IMR-90 (cell line): Measurements from ENCODE around the gene ADAM23. TPM values are rescaled to one million over a fixed set of nuclear protein-coding genes. Genes with fewer than 3 reads are reported as not detected.

Experiments
- ATAC-seq: fragments of 200-7000 bp; cut with Tn5 transposase; 2 replicates; pipeline ENCODE4 v1.9.1; 2020; ENCODE audit warnings: low read depth, mild to moderate bottlenecking, moderate library complexity
- BruUV-seq: library from RNA; stranded (reverse); fragments of 400-500 nt; replicated peaks from 2 replicates; lab custom pipeline; 2021; lab: Mats Ljungman, UMichigan
- CTCF ChIA-PET: fragments of 300-600 bp; formaldehyde crosslinking; extraction: SDS; loops from one replicate; lab custom pipeline; 2021; ENCODE audit warnings: antibody characterized with exemption; lab: Yijun Ruan, JAX
- POLR2A ChIA-PET: fragments of 300-600 bp; sonication (Branson Sonifier 250); formaldehyde crosslinking; loops from one replicate; lab custom pipeline; 2022; ENCODE audit warnings: antibody characterized with exemption; ENCODE audit not compliant: unreplicated experiment; lab: Charles Lee
- DNase-seq: peaks from one replicate; pipeline ENCODE4 v3.0.0; 2013
- H2AFZ ChIP-seq: replicated peaks from 2 replicates; pipeline ENCODE3; 2013; ENCODE audit warnings: low read length, mild to moderate bottlenecking; ENCODE audit not compliant: poor library complexity
- H2AK5ac ChIP-seq: 2 replicates; pipeline ENCODE4 v1.6.1; 2013; ENCODE audit warnings: low read depth, low read length, inconsistent platforms
- H2AK9ac ChIP-seq: replicated peaks from 2 replicates; pipeline ENCODE3; 2013; ENCODE audit warnings: mild to moderate bottlenecking, low read depth, low read length, moderate library complexity; ENCODE audit not compliant: poor library complexity
- H2BK120ac ChIP-seq: 2 replicates; pipeline ENCODE4 v1.6.1; 2013; ENCODE audit warnings: low read depth, low read length, inconsistent platforms
- H2BK15ac ChIP-seq: 3 replicates; pipeline ENCODE4 v1.6.1; 2013; ENCODE audit warnings: low read depth, low read length, inconsistent platforms
- H2BK20ac ChIP-seq: 2 replicates; pipeline ENCODE4 v1.6.1; 2013; ENCODE audit warnings: low read depth, mild to moderate bottlenecking, inconsistent platforms, low read length, moderate library complexity
- H2BK5ac ChIP-seq: 2 replicates; pipeline ENCODE4 v1.6.1; 2013; ENCODE audit warnings: mild to moderate bottlenecking, low read depth, low read length, inconsistent platforms; ENCODE audit not compliant: poor library complexity, severe bottlenecking
- H3K14ac ChIP-seq: replicated peaks from 2 replicates; pipeline ENCODE4 v1.6.1; 2013; ENCODE audit warnings: low read depth, low read length, inconsistent platforms
- H3K18ac ChIP-seq: 2 replicates; pipeline ENCODE4 v1.6.1; 2013; ENCODE audit warnings: low read depth, low read length, control low read depth
- H3K23ac ChIP-seq: 2 replicates; pipeline ENCODE4 v1.6.1; 2013; ENCODE audit warnings: low read depth, low read length, inconsistent platforms
- H3K27ac ChIP-seq: 2 replicates; pipeline ENCODE4 v1.5.1; 2013; ENCODE audit warnings: mild to moderate bottlenecking, control low read depth, low read length; ENCODE audit not compliant: insufficient read depth
- H3K27me3 ChIP-seq: 2 replicates; pipeline ENCODE4 v1.6.1; 2013; ENCODE audit warnings: low read length; ENCODE audit not compliant: control insufficient read depth, insufficient read depth
- H3K36me3 ChIP-seq: 2 replicates; pipeline ENCODE4 v1.6.1; 2013; ENCODE audit warnings: low read length, mixed read lengths; ENCODE audit not compliant: control insufficient read depth, insufficient read depth
- H3K4ac ChIP-seq: 2 replicates; pipeline ENCODE4 v1.6.1; 2013; ENCODE audit warnings: low read depth, low read length, inconsistent platforms
- H3K4me1 ChIP-seq: 2 replicates; pipeline ENCODE4 v1.6.1; 2013; ENCODE audit warnings: low read length, mixed read lengths; ENCODE audit not compliant: control insufficient read depth, insufficient read depth
- H3K4me2 ChIP-seq: 2 replicates; pipeline ENCODE4 v1.6.1; 2013; ENCODE audit warnings: low read depth, mild to moderate bottlenecking, control low read depth, low read length, moderate library complexity
- H3K4me3 ChIP-seq: 2 replicates; pipeline ENCODE4 v1.5.1; 2013; ENCODE audit warnings: low read depth, mild to moderate bottlenecking, control low read depth, low read length, moderate library complexity; ENCODE audit not compliant: insufficient read depth
- H3K56ac ChIP-seq: 2 replicates; pipeline ENCODE4 v1.6.1; 2013; ENCODE audit warnings: low read length, inconsistent platforms; ENCODE audit not compliant: insufficient read depth; ENCODE audit errors: extremely low read depth
- H3K79me1 ChIP-seq, 2 experiments: 2 replicates each; pipeline ENCODE4 v1.6.1; 2013; ENCODE audit warnings: low read length in 2 of 2, inconsistent platforms in 1 of 2, low read depth in 1 of 2
- H3K9ac ChIP-seq: 2 replicates; pipeline ENCODE4 v1.6.1; 2013; ENCODE audit warnings: low read depth, low read length, control low read depth
- H3K9me1 ChIP-seq: 2 replicates; pipeline ENCODE4 v1.6.1; 2013; ENCODE audit warnings: low read length, inconsistent platforms; ENCODE audit not compliant: insufficient read depth
- H3K9me3 ChIP-seq: 2 replicates; pipeline ENCODE4 v1.6.1; 2013; ENCODE audit warnings: low read length; ENCODE audit not compliant: control insufficient read depth, insufficient read depth
- H4K20me1 ChIP-seq: 2 replicates; pipeline ENCODE4 v1.6.1; 2013; ENCODE audit warnings: low read length, inconsistent platforms; ENCODE audit not compliant: insufficient read depth
- H4K5ac ChIP-seq: 2 replicates; pipeline ENCODE4 v1.6.1; 2013; ENCODE audit warnings: mild to moderate bottlenecking, low read depth, low read length, control low read depth
- H4K8ac ChIP-seq, 2 experiments: 2 replicates each; pipeline ENCODE4 v1.6.1; 2013; ENCODE audit warnings: low read depth in 2 of 2, low read length in 2 of 2, control low read depth in 1 of 2, inconsistent platforms in 1 of 2
- H4K91ac ChIP-seq: 2 replicates; pipeline ENCODE4 v1.6.1; 2013; ENCODE audit warnings: low read depth, low read length, inconsistent platforms; ENCODE audit not compliant: insufficient read depth
- CEBPB ChIP-seq: IDR thresholded peaks from 2 replicates; pipeline ENCODE4 v1.6.1; 2012; ENCODE audit warnings: low read depth, low read length, improper control_type of control experiment
- CHD1 ChIP-seq: IDR thresholded peaks from 2 replicates; pipeline ENCODE4 v1.6.1; 2012; ENCODE audit warnings: low read depth, low read length, improper control_type of control experiment
- CTCF ChIP-seq: conservative IDR thresholded peaks from 2 replicates; pipeline ENCODE4 v1.5.1; 2012; ENCODE audit warnings: mild to moderate bottlenecking, low read depth, low read length, improper control_type of control experiment
- ELK1 ChIP-seq: fragments of 150-350 bp; IDR thresholded peaks from 2 replicates; pipeline ENCODE4 v1.6.1; 2016; ENCODE audit warnings: low read depth, mild to moderate bottlenecking, low read length, moderate library complexity, borderline replicate concordance
- MAFK ChIP-seq: IDR thresholded peaks from 2 replicates; pipeline ENCODE4 v1.6.1; 2012; ENCODE audit warnings: low read depth, low read length, improper control_type of control experiment
- MAZ ChIP-seq: IDR thresholded peaks from 2 replicates; pipeline ENCODE4 v1.6.1; 2012; ENCODE audit warnings: low read depth, mild to moderate bottlenecking, low read length, improper control_type of control experiment, moderate library complexity, borderline replicate concordance
- MXI1 ChIP-seq: IDR thresholded peaks from 2 replicates; pipeline ENCODE4 v1.6.1; 2012; ENCODE audit warnings: low read depth, mild to moderate bottlenecking, low read length, moderate library complexity, borderline replicate concordance
- NFE2L2 ChIP-seq: fragments of 150-350 bp; IDR thresholded peaks from 2 replicates; pipeline ENCODE4 v1.6.1; 2016; ENCODE audit warnings: low read depth, mild to moderate bottlenecking, low read length
- POLR2A ChIP-seq: IDR thresholded peaks from 2 replicates; pipeline ENCODE4 v1.6.1; 2012; ENCODE audit warnings: mild to moderate bottlenecking, low read depth, low read length
- RFX5 ChIP-seq: IDR thresholded peaks from 2 replicates; pipeline ENCODE4 v1.8.0; 2012; ENCODE audit warnings: low read depth, mild to moderate bottlenecking, low read length, moderate library complexity
- SMC3 ChIP-seq: fragments of 150-350 bp; IDR thresholded peaks from 2 replicates; pipeline ENCODE4 v1.6.1; 2016; ENCODE audit warnings: low read depth, mild to moderate bottlenecking, antibody characterized with exemption, low read length, moderate library complexity
- USF2 ChIP-seq: fragments of 150-350 bp; IDR thresholded peaks from 2 replicates; pipeline ENCODE4 v1.6.1; 2017; ENCODE audit warnings: mild to moderate bottlenecking, antibody characterized with exemption, low read length, low read depth
- WGBS, 2 experiments: methylation state at CpG; one replicate each; pipeline versions ENCODE4 v1.1.5 to v1.1.7; 2013; ENCODE audit warnings: missing lambda C conversion rate in 2 of 2; ENCODE audit not compliant: insufficient read length in 1 of 2; ENCODE audit errors: extremely low coverage in 2 of 2; 5-methylcytosine and 5-hydroxymethylcytosine counted together
- dilution Hi-C: fragments of 300-500 bp; cut with HindIII; formaldehyde crosslinking; loops from one replicate; pipeline ENCODE4 v1.14.3; 2018; ENCODE audit warnings: low sequenced_read_pairs; ENCODE audit not compliant: unreplicated experiment
- in situ Hi-C: fragments of 300-500 bp; cut with MboI; formaldehyde crosslinking; loops from 3 replicates; pipeline ENCODE4 v1.14.3; 2019; ENCODE audit warnings: low sequenced_read_pairs, inconsistent platforms, mixed read lengths
- intact Hi-C: fragments of 100-400 bp; cut with micrococcal nuclease; formaldehyde crosslinking; loops from 2 replicates; pipeline ENCODE4 v1.10.0; 2022
- polyA plus RNA-seq, 3 experiments: library from polyadenylated mRNA; depleted of rRNA; stranded (reverse); fragments of >200 nt; gene quantifications; 2 replicates each; pipeline ENCODE4 v1.2.3, GENCODE V29; 2012; ENCODE audit warnings: low replicate concordance in 1 of 3
- total RNA-seq: library from RNA; depleted of rRNA; stranded (reverse); fragments of >200 nt; gene quantifications from 2 replicates; pipeline ENCODE4 v1.2.3, GENCODE V29; 2012

The ADAM23 gene
- total and polyA plus RNA-seq, 2 of the 4 experiments (the other 2 are of a cell fraction), result 2.9 to 10.3 TPM

GRCh38 chr2:206527153-206527552, 83.8 kb downstream of the ADAM23 start:
- Histone ChIP-seq H3K9ac (no peak overlapping the region), H3K9me3 (no peaks in the 10 kb centered on the region), H3K4me3 (no peak overlapping the region), H3K4me1 (no peaks in the 10 kb centered on the region), H2AK5ac (no peak overlapping the region), H2AK9ac (no peak overlapping the region), H2BK120ac (no peak overlapping the region), H3K14ac (no peak overlapping the region), H3K56ac (no peak overlapping the region), H3K27ac (no peak overlapping the region), H2BK5ac (no peak overlapping the region), H3K4ac (no peak overlapping the region), H3K18ac (no peak overlapping the region), H2BK15ac (no peak overlapping the region), H3K36me3 (no peaks in the 10 kb centered on the region), H3K27me3 (no peaks in the 10 kb centered on the region), H2AFZ (no peak overlapping the region), H3K4me2 (no peak overlapping the region), H3K9me1 (no peaks in the 10 kb centered on the region), H2BK20ac (no peak overlapping the region), H3K23ac (no peak overlapping the region), H4K8ac (no peak overlapping the region), H4K20me1 (no peaks in the 10 kb centered on the region), H4K91ac (no peak overlapping the region), H3K79me1 (no peaks in the 10 kb centered on the region), H4K5ac (no peak overlapping the region)
- no peak for ATAC-seq
- TF ChIP-seq RFX5 (no peak), SMC3 (no peak), CHD1 (no peak), ELK1 (no peak), MXI1 (no peak), NFE2L2 (no peak), MAFK (no peak), POLR2A (no peak), CTCF (no peak), CEBPB (no peak), USF2 (no peak), MAZ (no peak)
- DNase-seq, result no peak
- intact Hi-C loops (no loop called here), dilution Hi-C loops (no loop called here), in situ Hi-C loops (no loop called here)
- BruUV-seq, result no TSS peak
- POLR2A ChIA-PET, result no interaction called here
- WGBS, 2 experiments, result no CpG with 5 or more reads among the region's 2 CpGs
- CTCF ChIA-PET, result no interaction called here
